Heart right ventricle (tissue), 16 donors: Measurements from ENCODE around the gene GRM2. TPM values are rescaled to one million over a fixed set of nuclear protein-coding genes. Genes with fewer than 3 reads are reported as not detected.
"Not testable (repeated sequence)": the region's sequence is repeated elsewhere in the genome, so short reads cannot be mapped to it uniquely, and the experiment has no call there.

ENCODE experiments used
- ATAC-seq, 8 donors: fragments of 200-7000 bp; cut with Tn5 transposase; one replicate each; pipeline ENCODE4 v1.9.1; 2020; ENCODE audit warnings: mild to moderate bottlenecking in 8 of 8, moderate library complexity in 8 of 8, moderate number of reproducible peaks in 1 of 8
- DNase-seq, 2 donors: peaks; one replicate each; pipeline ENCODE4 v3.0.0-alpha.2; 2020
- H3K27ac ChIP-seq, 10 donors: fragments of 200-600 bp; sonication (generic) in 2 of 10; one replicate each; pipeline versions ENCODE4 v1.5.0 to v1.8.0; 2020 to 2022; ENCODE audit warnings: mild to moderate bottlenecking in 3 of 10
- H3K27me3 ChIP-seq, 7 donors: fragments of 200-600 bp; one replicate each; pipeline ENCODE4 v1.8.0; 2021 to 2022; ENCODE audit warnings: mild to moderate bottlenecking in 2 of 7
- H3K36me3 ChIP-seq, 9 donors: fragments of 200-600 bp; sonication (generic) in 1 of 9; one replicate each; pipeline versions ENCODE4 v1.5.0 to v1.8.0; 2020 to 2022; ENCODE audit warnings: mild to moderate bottlenecking in 2 of 9
- H3K4me1 ChIP-seq, 9 donors: fragments of 200-600 bp; sonication (generic) in 1 of 9; one replicate each; pipeline versions ENCODE4 v1.5.0 to v1.8.0; 2020 to 2022; ENCODE audit warnings: mild to moderate bottlenecking in 4 of 9
- H3K4me3 ChIP-seq, 10 donors: fragments of 200-600 bp; sonication (generic) in 2 of 10; one replicate each; pipeline versions ENCODE4 v1.5.0 to v1.8.0; 2020 to 2022; ENCODE audit warnings: mild to moderate bottlenecking in 7 of 10, moderate library complexity in 2 of 10
- H3K9me3 ChIP-seq, 11 donors: fragments of 200-600 bp in 10 of 11; sonication (generic) in 2 of 11; one replicate each; pipeline versions ENCODE4 v1.5.0 to v1.8.0; 2013 to 2022; ENCODE audit warnings: mild to moderate bottlenecking in 2 of 11, control low read depth in 1 of 11, moderate library complexity in 1 of 11
- CTCF ChIP-seq, 9 donors: fragments of 200-600 bp; sonication (generic) in 2 of 9; IDR thresholded peaks; one replicate each; pipeline versions ENCODE4 v1.5.0 to v1.8.0; 2021 to 2022; ENCODE audit warnings: antibody characterized with exemption in 9 of 9, mild to moderate bottlenecking in 5 of 9, moderate library complexity in 1 of 9
- WGBS, 2 donors: extraction: QIAGEN DNeasy Blood & Tissue Kit; methylation state at CpG; one replicate each; pipeline ENCODE4 v1.1.7; 2013; ENCODE audit warnings: inconsistent platforms in 1 of 2; 5-methylcytosine and 5-hydroxymethylcytosine counted together
- intact Hi-C, 10 donors: fragments of 100-400 bp; cut with DNase I; formaldehyde crosslinking; loops; one replicate each; pipeline versions ENCODE4 v1.11.1 to v1.14.2; 2022
- polyA plus RNA-seq, 2 donors: library from polyadenylated mRNA; stranded (reverse); fragments of 200-250 nt; gene quantifications; one replicate each; pipeline ENCODE4 v1.2.3, GENCODE V29; 2013
- total RNA-seq, 10 donors: library from RNA; stranded (reverse); fragmentation: NEBNext Ultra II Directional in 3 of 10; extraction: Animal tissue kit (Norgen Biotek cat#: 25700) in 3 of 10; gene quantifications; one replicate each; pipeline versions ENCODE4 v1.2.1 to v1.2.4, GENCODE V29; 2021 to 2023
- donor health status: Arrhythmogenic right ventricular cardiomyopathy.
- donor health status: ischemic (EF 13 %, LVEDD 7.1; RV severe dilation, severe dysfunction).
- donor health status: healthy with polysubstance abuse.
- donor health status: DM: no; HTN: yes; CAD: no.
- donor health status: DM: no; HTN: no; CAD: no.
- donor health status: ischemic (EF 25% LVEDD 6.9; RV normal size, moderate dysfunction).
- donor health status: ischemic (EF 25% LVEDD 5.7; RV mildly dilated, moderate dysfunction).
- donor health status: healthy.
- donor health status: DM: yes; HTN: yes; CAD: no.
- donor health status: Ischemic cardiomyopathy.
- donor health status: ischemic (EF 35%, LVEDD 5.7; RV mildly dilated, moderate dysfunction).
- donor health status: nonischemic (EF 11% LVEDD 7.7; RV severe dilation, severe dysfunction).
- donor health status: DM: yes; HTN: yes; CAD: no.
- donor health status: PGD.
- donor health status: ischemic (EF 29% LVEDD 5.4; RV normal size, mild dysfunction).
- donor health status: nonischemic (EF 23%, LVEDD 6.1; RV moderate dilation, normal function).

Gene GRM2
- total and polyA plus RNA-seq, 12 donors = 0.04 to 0.66 (median 0.37) TPM; not detected in 1

- DNase-seq (no peak), ATAC-seq (no peak)
- intact Hi-C loops = no loop called here
- Histone ChIP-seq H3K27ac (no peak overlapping the region), H3K9me3 (peaks cover 0 to 30% (median 0%) of the 10 kb centered on the region in 11 donors), H3K4me1 (no peaks in the 10 kb centered on the region), H3K4me3 (no peak overlapping the region), H3K27me3 (peaks cover 0 to 3% (median 0%) of the 10 kb centered on the region in 7 donors), H3K36me3 (no peaks in the 10 kb centered on the region)
- 90 to 93% methylated on average over 1 of the region's 1 CpG for WGBS, 2 donors
- no peak for TF ChIP-seq CTCF (IDR thresholded peaks at IDR 0.05)
These were observed 44.0 kb downstream of the GRM2 start for GRCh38 chr3:51750878-51751277.

DNA sequence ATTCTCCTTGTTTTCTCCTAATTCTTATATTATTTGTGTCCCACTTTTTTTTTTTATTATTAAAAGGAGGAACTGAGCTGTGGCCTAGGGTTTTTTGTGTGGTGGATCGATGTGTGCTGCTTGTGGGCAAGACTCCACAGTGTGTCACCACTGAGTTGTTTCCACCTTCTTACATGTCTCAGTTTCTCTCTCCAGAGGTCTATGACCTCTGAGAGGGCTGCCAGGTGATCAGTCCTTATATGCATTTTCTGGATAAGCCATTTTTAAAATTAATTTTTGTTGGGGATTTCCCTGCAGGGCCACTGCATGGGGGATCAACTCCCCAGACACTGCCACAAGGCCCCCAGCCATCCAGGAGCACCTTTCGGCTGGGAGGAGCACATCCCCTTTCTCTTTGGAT is 44.4 kb downstream of the GRM2 start:
- WGBS, 2 donors = 89 to 94% methylated on average over 2 of the region's 2 CpGs
- H3K4me3 ChIP-seq = no peak overlapping the region

DNA sequence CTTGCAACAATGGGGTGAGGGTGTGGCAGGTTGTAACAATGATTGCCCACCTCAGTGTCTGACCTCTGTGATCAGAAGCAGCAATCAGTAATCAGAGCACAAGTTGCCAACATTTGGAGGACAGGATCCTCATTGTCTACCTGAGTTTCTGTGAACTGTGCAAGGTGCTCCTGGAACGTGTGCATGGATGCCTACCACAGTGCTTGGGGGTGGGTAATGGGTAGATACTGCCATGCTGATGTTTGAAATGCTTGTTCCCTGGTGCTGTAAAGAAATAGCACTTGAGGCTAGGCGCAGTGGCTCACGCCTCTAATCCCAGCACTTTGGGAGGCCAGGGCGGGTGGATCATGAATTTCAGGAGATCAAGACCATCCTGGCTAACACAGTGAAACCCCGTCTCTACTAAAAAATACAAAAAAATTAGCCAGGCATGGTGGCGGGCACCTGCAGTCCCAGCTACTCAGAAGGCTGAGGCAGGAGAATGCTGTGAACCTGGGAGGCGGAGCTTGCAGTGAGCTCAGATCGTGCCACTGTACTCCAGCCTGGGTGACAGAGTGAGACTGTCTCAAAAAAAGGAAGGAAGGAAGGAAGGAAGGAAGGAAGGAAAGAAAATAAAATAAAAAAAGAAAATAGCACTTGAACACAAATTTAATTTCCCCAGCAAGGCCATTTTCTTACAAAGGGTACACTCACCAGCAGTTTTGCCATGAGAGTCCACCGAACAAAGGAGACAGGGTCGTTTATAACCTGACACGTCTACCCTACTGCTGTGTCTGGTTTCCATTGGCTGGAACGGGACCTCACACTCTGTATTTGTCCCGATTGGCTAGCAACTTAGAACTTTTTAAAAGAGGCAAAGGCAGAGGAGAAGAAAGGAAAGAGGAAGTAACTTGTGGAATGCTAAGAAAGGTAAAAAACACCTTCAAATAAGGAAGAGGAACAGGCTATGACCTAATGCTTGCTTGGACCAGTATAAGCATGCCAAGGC is 47.2 kb downstream of the GRM2 start:
- H3K27me3 ChIP-seq, H3K27ac ChIP-seq, H3K4me1 ChIP-seq, DNase-seq, intact Hi-C loops, H3K4me3 ChIP-seq, H3K36me3 ChIP-seq, ATAC-seq: not testable (repeated sequence)
- peaks cover 0 to 32% (median 0%) of the 10 kb centered on the region in 11 donors for H3K9me3 ChIP-seq
- 74% methylated on average over 13 of the region's 13 CpGs for WGBS, 2 donors

More for the DNA sequence above, 44.4 kb downstream of the GRM2 start:
- no peak overlapping the region for H3K27ac ChIP-seq
- H3K27me3 ChIP-seq = peaks cover 0 to 3% (median 0%) of the 10 kb centered on the region in 7 donors
- intact Hi-C loops = no loop called here
- H3K4me1 ChIP-seq = no peaks in the 10 kb centered on the region
- DNase-seq (no peak), ATAC-seq (no peak)
- no peaks in the 10 kb centered on the region for H3K36me3 ChIP-seq
- peaks cover 0 to 34% (median 0%) of the 10 kb centered on the region in 11 donors for H3K9me3 ChIP-seq
- TF ChIP-seq CTCF (IDR thresholded peaks at IDR 0.05) = no peak

GRCh38 chr3:51759203-51759602 is 52.3 kb downstream of the GRM2 start:
- no peak overlapping the region for H3K4me3 ChIP-seq
- no peaks in the 10 kb centered on the region for H3K4me1 ChIP-seq
- DNase-seq (no peak), ATAC-seq (no peak)
- no peak overlapping the region for H3K27ac ChIP-seq
- H3K9me3 ChIP-seq = peaks cover 0 to 62% (median 30%) of the 10 kb centered on the region in 11 donors
- intact Hi-C loops = no loop called here
- H3K27me3 ChIP-seq = peaks cover 0 to 9% (median 0%) of the 10 kb centered on the region in 7 donors
- H3K36me3 ChIP-seq = no peaks in the 10 kb centered on the region
- TF ChIP-seq CTCF (IDR thresholded peaks at IDR 0.05) = no peak

Other genes starting within 250 kb of the GRM2 start
- gene DCAF1, start 207.1 kb upstream of the GRM2 start, total RNA-seq = 10 to 100 TPM; 10.9 to 18.5 (median 15.3) TPM
- gene DCAF1, start 207.1 kb upstream of the GRM2 start, polyA plus RNA-seq = 1 to 10 TPM; 4.7 to 7.2 TPM
- 10 to 100 TPM; 11.5 to 14.5 (median 13.4) TPM for gene RAD54L2, start 168.3 kb upstream of the GRM2 start, total RNA-seq
- gene RAD54L2, start 168.3 kb upstream of the GRM2 start, polyA plus RNA-seq = 1 to 10 TPM; 1.8 to 7.4 TPM
- gene TEX264, start 35.8 kb upstream of the GRM2 start, total RNA-seq = 10 to 100 TPM; 28.4 to 50.1 (median 33.4) TPM
- gene TEX264, start 35.8 kb upstream of the GRM2 start, polyA plus RNA-seq = 10 to 100 TPM; 66.7 to 87.0 TPM
- not detected for gene IQCF6, start 72.2 kb downstream of the GRM2 start, total RNA-seq
- not detected for gene IQCF6, start 72.2 kb downstream of the GRM2 start, polyA plus RNA-seq
- gene IQCF2, start 154.5 kb downstream of the GRM2 start, total RNA-seq = not detected
- gene IQCF2, start 154.5 kb downstream of the GRM2 start, polyA plus RNA-seq = not detected
- not detected for gene IQCF5, start 168.5 kb downstream of the GRM2 start, total RNA-seq
- not detected for gene IQCF5, start 168.5 kb downstream of the GRM2 start, polyA plus RNA-seq
- gene IQCF1, start 196.3 kb downstream of the GRM2 start, total RNA-seq = not detected
- not detected for gene IQCF1, start 196.3 kb downstream of the GRM2 start, polyA plus RNA-seq
- gene RRP9, start 234.8 kb downstream of the GRM2 start, total RNA-seq = 10 to 100 TPM in 4 of 10 donors, 1 to 10 TPM in 6; 8.5 to 17.3 (median 9.1) TPM
- gene RRP9, start 234.8 kb downstream of the GRM2 start, polyA plus RNA-seq = 10 to 100 TPM; 11.0 to 30.2 TPM
- gene PARP3, start 235.3 kb downstream of the GRM2 start, total RNA-seq = 10 to 100 TPM; 12.9 to 34.5 (median 16.9) TPM
- 10 to 100 TPM in 1 of 2 donors, 1 to 10 TPM in 1; 7.0 to 17.8 TPM for gene PARP3, start 235.3 kb downstream of the GRM2 start, polyA plus RNA-seq
- under 1 TPM in 8 of 10 donors, not detected in 2; 0.14 to 0.38 (median 0.23) TPM for gene GPR62, start 248.3 kb downstream of the GRM2 start, total RNA-seq
- gene GPR62, start 248.3 kb downstream of the GRM2 start, polyA plus RNA-seq = under 1 TPM; 0.01 to 0.15 TPM